ENCODE data around the gene NFE2. TPM values are rescaled to one million over a fixed set of nuclear protein-coding genes. Genes with fewer than 3 reads are reported as not detected.

Gene NFE2
- total RNA-seq, 6 donors from 2014 or later = 2.7 to 16.8 (median 9.3) TPM

DNA sequence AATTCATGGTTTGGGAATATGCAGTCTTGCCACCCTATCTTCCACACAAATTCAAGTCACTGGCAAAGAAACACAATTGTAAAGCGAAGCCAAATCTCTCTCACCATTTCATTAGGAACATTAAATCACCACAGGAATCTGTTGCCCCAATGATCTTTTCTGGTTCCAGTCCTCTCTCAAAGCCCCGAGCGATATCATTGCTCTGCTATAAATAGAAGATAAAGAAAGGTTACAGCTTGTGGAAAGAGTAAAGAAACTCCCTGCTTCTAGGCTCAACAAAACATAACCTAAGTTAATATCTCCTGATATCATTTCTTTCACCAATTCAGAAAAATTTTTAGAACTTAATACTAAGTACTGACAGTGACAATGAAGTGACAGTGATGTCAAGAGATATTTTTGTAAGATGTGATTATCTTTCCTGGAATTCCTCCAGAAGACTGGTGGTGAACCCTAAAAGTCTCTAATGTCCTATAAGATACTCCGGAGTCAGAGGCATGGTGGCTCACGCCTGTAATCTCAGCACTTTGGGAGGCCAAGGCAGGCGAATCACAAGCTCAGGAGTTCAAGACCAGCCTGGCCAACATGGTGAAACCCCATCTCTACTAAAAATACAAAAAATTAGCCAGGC is 54.7 kb downstream of the NFE2 start:
- Histone ChIP-seq H3K36me3 (peaks cover 5 to 68% (median 37%) of the 10 kb centered on the region in 4 donors), H3K27me3 (no peaks in the 10 kb centered on the region), H3K27ac (no peak overlapping the region), H3K4me1 (no peaks in the 10 kb centered on the region), H3K4me3 (no peak overlapping the region), H3K9me3 (no peaks in the 10 kb centered on the region)
- TF ChIP-seq POLR2AphosphoS5 (IDR thresholded peaks at IDR 0.05) = no peak
- no peak for TF ChIP-seq EP300 (IDR thresholded peaks at IDR 0.05)
- no peak for TF ChIP-seq POLR2A (IDR thresholded peaks at IDR 0.05)
- TF ChIP-seq, protein P1, sequence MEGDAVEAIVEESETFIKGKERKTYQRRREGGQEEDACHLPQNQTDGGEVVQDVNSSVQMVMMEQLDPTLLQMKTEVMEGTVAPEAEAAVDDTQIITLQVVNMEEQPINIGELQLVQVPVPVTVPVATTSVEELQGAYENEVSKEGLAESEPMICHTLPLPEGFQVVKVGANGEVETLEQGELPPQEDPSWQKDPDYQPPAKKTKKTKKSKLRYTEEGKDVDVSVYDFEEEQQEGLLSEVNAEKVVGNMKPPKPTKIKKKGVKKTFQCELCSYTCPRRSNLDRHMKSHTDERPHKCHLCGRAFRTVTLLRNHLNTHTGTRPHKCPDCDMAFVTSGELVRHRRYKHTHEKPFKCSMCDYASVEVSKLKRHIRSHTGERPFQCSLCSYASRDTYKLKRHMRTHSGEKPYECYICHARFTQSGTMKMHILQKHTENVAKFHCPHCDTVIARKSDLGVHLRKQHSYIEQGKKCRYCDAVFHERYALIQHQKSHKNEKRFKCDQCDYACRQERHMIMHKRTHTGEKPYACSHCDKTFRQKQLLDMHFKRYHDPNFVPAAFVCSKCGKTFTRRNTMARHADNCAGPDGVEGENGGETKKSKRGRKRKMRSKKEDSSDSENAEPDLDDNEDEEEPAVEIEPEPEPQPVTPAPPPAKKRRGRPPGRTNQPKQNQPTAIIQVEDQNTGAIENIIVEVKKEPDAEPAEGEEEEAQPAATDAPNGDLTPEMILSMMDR (IDR thresholded peaks at IDR 0.05) = no peak
- 91 to 92% methylated on average over 6 of the region's 6 CpGs for WGBS, 2 donors
- DNase-seq (no peak), ATAC-seq (ENCODE audit: low FRiP score in 2 of 2) (no peak)

Small RNA genes within 50 kb of the gene (small RNA-seq; reads per million reads assigned to genes)
- gene MIR148B (51.4 to 245 (median 99.7) reads per million in 4 donors), gene RN7SL390P (0 reads per million in 4 donors), gene RN7SL744P (0 reads per million in 4 donors), gene RNU6-950P (0 reads per million in 4 donors)

Other genes with a start within 250 kb of the NFE2 start
- 1 to 10 TPM in 1 of 6 donors, under 1 TPM in 2, not detected in 3; 0.40 to 1.0 (median 0.59) TPM for gene HOXC4, start 247.2 kb downstream of the NFE2 start, total RNA-seq
- 10 to 100 TPM; 19.8 to 54.5 (median 28.6) TPM for gene SMUG1, start 112.0 kb downstream of the NFE2 start, total RNA-seq
- 10 to 100 TPM; 15.5 to 48.2 (median 36.1) TPM for gene CBX5, start 20.9 kb downstream of the NFE2 start, total RNA-seq
- 100 to 1,000 TPM; 255 to 870 (median 475) TPM for gene HNRNPA1, start 20.3 kb downstream of the NFE2 start, total RNA-seq
- gene COPZ1, start 24.1 kb upstream of the NFE2 start, total RNA-seq = 100 to 1,000 TPM in 3 of 6 donors, 10 to 100 TPM in 3; 55.5 to 132 (median 96.7) TPM
- gene GPR84, start 63.5 kb upstream of the NFE2 start, total RNA-seq = 1 to 10 TPM in 3 of 6 donors, under 1 TPM in 1, not detected in 2; 0.39 to 2.1 (median 1.1) TPM
- 10 to 100 TPM; 18.5 to 43.8 (median 23.0) TPM for gene ZNF385A, start 83.7 kb upstream of the NFE2 start, total RNA-seq
- 100 to 1,000 TPM in 2 of 6 donors, 10 to 100 TPM in 4; 48.3 to 146 (median 92.6) TPM for gene ITGA5, start 118.3 kb upstream of the NFE2 start, total RNA-seq
- gene GTSF1, start 172.6 kb upstream of the NFE2 start, total RNA-seq = 1 to 10 TPM in 4 of 6 donors, not detected in 2; 1.4 to 4.6 (median 2.2) TPM
- 10 to 100 TPM; 46.5 to 92.7 (median 63.5) TPM for gene NCKAP1L, start 196.7 kb upstream of the NFE2 start, total RNA-seq
- gene PDE1B, start 248.6 kb upstream of the NFE2 start, total RNA-seq = 10 to 100 TPM in 2 of 6 donors, 1 to 10 TPM in 4; 3.8 to 17.8 (median 7.0) TPM